GM23248 (cell line): ENCODE results near the gene LCE7A.

ENCODE experiments used
- EZH2 ChIP-seq: fragments of 200-600 bp; sonication (generic); IDR thresholded peaks from 2 replicates; pipeline ENCODE4 v1.6.1; 2018; ENCODE audit warnings: antibody characterized with exemption, mild to moderate bottlenecking; ENCODE audit not compliant: insufficient read depth, poor library complexity, severe bottlenecking
- EZH2phosphoT487 ChIP-seq: fragments of 200-600 bp; sonication (generic); IDR thresholded peaks from 2 replicates; pipeline ENCODE4 v1.6.1; 2018; ENCODE audit warnings: antibody characterized with exemption, moderate library complexity, mild to moderate bottlenecking, low read depth; ENCODE audit not compliant: insufficient read depth

GRCh38 chr1:152836870-152837269 is 22.9 kb upstream of the LCE7A start:
- TF ChIP-seq EZH2 (no peak), EZH2phosphoT487 (no peak)
